B cell (primary cell): Measurements from ENCODE around the gene DUS2. TPM values are rescaled to one million over a fixed set of nuclear protein-coding genes. Genes with fewer than 3 reads are reported as not detected.

Experiments used
- ATAC-seq: fragments of 200-7000 bp; cut with Tn5 transposase; one replicate; pipeline ENCODE4 v1.10.0; 2021; ENCODE audit warnings: low read depth, mild to moderate bottlenecking, moderate number of reproducible peaks, moderate library complexity
- CTCF ChIA-PET: fragments of 350-600 bp; sonication (Branson Sonifier 250); formaldehyde crosslinking; loops from one replicate; lab custom pipeline; 2021; ENCODE audit warnings: antibody characterized with exemption, inconsistent platforms; lab: Charles Lee
- POLR2A ChIA-PET: fragments of 350-600 bp; sonication (Branson Sonifier 250); formaldehyde crosslinking; loops from one replicate; lab custom pipeline; 2021; ENCODE audit warnings: antibody characterized with exemption; lab: Charles Lee
- DNase-seq: peaks from one replicate; pipeline ENCODE4 v3.0.0; 2013
- H2AFZ ChIP-seq: 2 replicates; pipeline ENCODE4 v1.6.1; 2012; ENCODE audit warnings: mild to moderate bottlenecking, low read depth, low read length; ENCODE audit not compliant: insufficient read depth, poor library complexity, severe bottlenecking
- H3K27ac ChIP-seq, 2 donors: 1 replicate in 1 of 2; 2 replicates in 1 of 2; pipeline ENCODE4 v1.5.1; 2012 to 2013; ENCODE audit warnings: low read length in 2 of 2, mild to moderate bottlenecking in 2 of 2, moderate library complexity in 1 of 2
- H3K27me3 ChIP-seq, 4 experiments: fragments of 200-600 bp in 1 of 4; sonication (generic) in 1 of 4; replicated peaks in 1 of 4; 1 replicate in 2 of 4; 2 replicates in 2 of 4; pipeline versions ENCODE4 v1.6.1 to v1.7.0; 2013 to 2016; ENCODE audit warnings: low read length in 3 of 4, mild to moderate bottlenecking in 2 of 4, mixed read lengths in 1 of 4, moderate library complexity in 1 of 4; ENCODE audit not compliant: insufficient read depth in 4 of 4, control insufficient read depth in 3 of 4; ENCODE audit errors: control extremely low read depth in 1 of 4
- H3K36me3 ChIP-seq, 2 experiments: replicated peaks in 1 of 2; 1 replicate in 1 of 2; 2 replicates in 1 of 2; pipeline versions ENCODE4 v1.6.1 to v1.7.1; 2013; ENCODE audit warnings: low read length in 1 of 2; ENCODE audit not compliant: insufficient read depth in 2 of 2, control insufficient read depth in 1 of 2; ENCODE audit errors: control extremely low read depth in 1 of 2, extremely low read depth in 1 of 2
- H3K4me1 ChIP-seq, 2 donors: fragments of 200-600 bp in 1 of 2; sonication (generic) in 1 of 2; 1 replicate in 1 of 2; 2 replicates in 1 of 2; pipeline versions ENCODE4 v1.5.1 to v1.6.1; 2013 to 2017; ENCODE audit warnings: low read length in 2 of 2; ENCODE audit not compliant: control insufficient read depth in 2 of 2, insufficient read depth in 2 of 2
- H3K4me2 ChIP-seq: replicated peaks from 2 replicates; pipeline ENCODE3; 2012; ENCODE audit warnings: mild to moderate bottlenecking, low read depth, low read length; ENCODE audit not compliant: poor library complexity, severe bottlenecking
- H3K4me3 ChIP-seq, 5 experiments: fragments of 200-600 bp in 1 of 5; sonication (generic) in 1 of 5; 1 replicate in 3 of 5; 2 replicates in 2 of 5; pipeline versions ENCODE4 v1.5.1 to v1.7.0; 2011 to 2016; ENCODE audit warnings: low read length in 4 of 5, mild to moderate bottlenecking in 4 of 5, low read depth in 2 of 5, control low read depth in 1 of 5, moderate library complexity in 1 of 5; ENCODE audit not compliant: insufficient read depth in 1 of 5; ENCODE audit errors: control extremely low read depth in 1 of 5, extremely low read depth in 1 of 5
- H3K79me2 ChIP-seq: fragments of 200-600 bp; sonication (generic); one replicate; pipeline ENCODE4 v1.6.0; 2016; ENCODE audit warnings: low read length; ENCODE audit not compliant: control insufficient read depth, insufficient read depth
- H3K9ac ChIP-seq: fragments of 200-600 bp; sonication (generic); 2 replicates; pipeline ENCODE4 v1.6.1; 2017; ENCODE audit warnings: mild to moderate bottlenecking, low read length, moderate library complexity
- H3K9me3 ChIP-seq, 3 donors: one replicate each; pipeline versions ENCODE4 v1.6.1 to v1.7.1; 2013; ENCODE audit warnings: low read length in 2 of 3; ENCODE audit not compliant: control insufficient read depth in 2 of 3, insufficient read depth in 1 of 3; ENCODE audit errors: control extremely low read depth in 1 of 3
- H4K20me1 ChIP-seq: 2 replicates; pipeline ENCODE4 v1.6.0; 2012; ENCODE audit warnings: mild to moderate bottlenecking, low read length; ENCODE audit not compliant: insufficient read depth, control insufficient read depth, poor library complexity, severe bottlenecking
- H3K27ac Mint-ChIP-seq: one replicate; pipeline ENCODE4 v1.8.0; 2021; ENCODE audit warnings: mixed read lengths
- H3K27me3 Mint-ChIP-seq: one replicate; pipeline ENCODE4 v1.8.0; 2021; ENCODE audit warnings: mixed read lengths
- H3K4me1 Mint-ChIP-seq: one replicate; pipeline ENCODE4 v1.8.0; 2021; ENCODE audit warnings: mixed read lengths
- H3K4me3 Mint-ChIP-seq: one replicate; pipeline ENCODE4 v1.8.0; 2021; ENCODE audit warnings: mixed read lengths
- H3K9me3 Mint-ChIP-seq: one replicate; pipeline ENCODE4 v1.8.0; 2022; ENCODE audit warnings: mixed read lengths; ENCODE audit not compliant: insufficient read depth
- EZH2 ChIP-seq: IDR thresholded peaks from 2 replicates; pipeline ENCODE4 v1.6.1; 2012; ENCODE audit warnings: borderline replicate concordance, low read depth, mild to moderate bottlenecking, moderate library complexity, low read length; ENCODE audit not compliant: insufficient read depth, poor library complexity, severe bottlenecking
- WGBS: methylation state at CpG from one replicate; pipeline ENCODE4 v1.1.5; 2013; ENCODE audit warnings: missing lambda C conversion rate; ENCODE audit not compliant: insufficient coverage; 5-methylcytosine and 5-hydroxymethylcytosine counted together
- intact Hi-C: fragments of 100-400 bp; cut with micrococcal nuclease; formaldehyde crosslinking; loops from one replicate; pipeline ENCODE4 v1.10.0; 2022
- polyA plus RNA-seq: library from polyadenylated mRNA; depleted of rRNA; stranded (reverse); fragments of >200 nt; gene quantifications from 2 replicates; pipeline ENCODE4 v1.2.3, GENCODE V29; 2012
- total RNA-seq, 2 donors: library from RNA; stranded (reverse); fragments of 120-200 nt in 1 of 2; gene quantifications; 1 replicate in 1 of 2; 2 replicates in 1 of 2; pipeline versions ENCODE4 v1.2.3 to v1.2.4, GENCODE V29; 2013 to 2022
- TF ChIP-seq, protein P1 (sequence below): fragments of 200-600 bp; IDR thresholded peaks from one replicate; pipeline ENCODE4 v1.8.0; 2022; ENCODE audit warnings: antibody characterized with exemption, mild to moderate bottlenecking

The DUS2 gene
- total and polyA plus RNA-seq, 2 donors (not counting 1 experiment from before 2014, with no cell fraction given) = 61.1 to 93.0 TPM

DNA sequence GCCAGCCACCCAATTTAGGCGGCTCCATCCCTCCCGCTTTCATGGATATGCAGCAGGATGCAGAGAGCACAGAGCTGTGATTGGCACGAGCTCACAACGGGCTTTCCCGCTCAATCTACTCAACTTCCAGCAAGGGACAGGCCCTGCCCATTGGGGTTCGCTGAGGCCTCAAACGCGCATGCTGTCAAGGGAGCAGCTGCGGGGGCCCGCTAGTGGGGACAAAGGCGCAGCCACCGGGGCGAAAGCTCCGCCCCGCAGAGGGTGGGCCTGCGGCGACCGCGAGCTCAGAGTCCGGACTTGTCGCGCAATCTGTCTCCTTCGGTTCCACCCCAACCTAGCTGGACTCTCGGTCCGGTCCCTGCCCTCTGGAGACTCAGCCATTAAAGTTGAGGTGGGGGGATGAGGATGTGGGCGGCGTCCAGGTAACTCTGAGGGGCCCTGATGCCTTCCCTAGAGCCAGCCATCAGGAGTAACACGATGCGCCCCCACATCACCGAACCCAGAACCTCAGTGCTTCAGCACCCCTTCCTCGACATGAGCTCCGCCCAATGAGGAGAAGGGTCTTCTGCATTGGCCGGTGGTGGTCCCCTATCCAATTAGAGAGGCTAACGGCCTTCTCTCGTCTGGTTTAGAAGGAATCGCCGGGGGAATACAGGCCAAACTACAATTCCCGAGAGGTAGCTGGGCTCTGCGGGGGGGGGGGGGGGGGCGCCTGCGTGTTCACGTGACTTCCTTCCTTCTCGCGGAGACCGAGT is 61.6 kb downstream of the DUS2 start:
- ChIA-PET POLR2A (interaction anchor here (0.6 to 5.0 kb wide), 14 partner anchors 8 to 604 kb away, joined by 3 to 82 read pairs (median 4); partner anchors contain the start of genes ATP6V0D1, CTCF, DUS2 and PLA2G15), CTCF (interaction anchor here (0.6 to 11.1 kb wide), 25 partner anchors 10 to 416 kb away, joined by 3 to 242 read pairs (median 5); partner anchors contain the start of genes DDX28, DUS2, PSMB10 and SLC7A6)
- Histone ChIP-seq H3K4me3 (peak overlapping the region; percentile 75 to 94 (median 90)), H2AFZ (peak overlapping the region; percentile 97), H3K36me3 (peaks cover 0 to 10% of the 10 kb centered on the region in 2 experiments), H3K9me3 (no peaks in the 10 kb centered on the region), H3K79me2 (peaks cover 53% of the 10 kb centered on the region), H3K27me3 (no peaks in the 10 kb centered on the region), H3K9ac (peak overlapping the region; percentile 82), H3K4me2 (peak overlapping the region; percentile 88), H3K4me1 (peaks cover 65 to 74% of the 10 kb centered on the region in 2 donors), H4K20me1 (peaks cover 8% of the 10 kb centered on the region), H3K27ac (peak overlapping the region; percentile 81 to 93)
- H3K27ac Mint-ChIP-seq = peak overlapping the region; percentile 96
- H3K27me3 Mint-ChIP-seq = no peaks in the 10 kb centered on the region
- TF ChIP-seq, protein P1, sequence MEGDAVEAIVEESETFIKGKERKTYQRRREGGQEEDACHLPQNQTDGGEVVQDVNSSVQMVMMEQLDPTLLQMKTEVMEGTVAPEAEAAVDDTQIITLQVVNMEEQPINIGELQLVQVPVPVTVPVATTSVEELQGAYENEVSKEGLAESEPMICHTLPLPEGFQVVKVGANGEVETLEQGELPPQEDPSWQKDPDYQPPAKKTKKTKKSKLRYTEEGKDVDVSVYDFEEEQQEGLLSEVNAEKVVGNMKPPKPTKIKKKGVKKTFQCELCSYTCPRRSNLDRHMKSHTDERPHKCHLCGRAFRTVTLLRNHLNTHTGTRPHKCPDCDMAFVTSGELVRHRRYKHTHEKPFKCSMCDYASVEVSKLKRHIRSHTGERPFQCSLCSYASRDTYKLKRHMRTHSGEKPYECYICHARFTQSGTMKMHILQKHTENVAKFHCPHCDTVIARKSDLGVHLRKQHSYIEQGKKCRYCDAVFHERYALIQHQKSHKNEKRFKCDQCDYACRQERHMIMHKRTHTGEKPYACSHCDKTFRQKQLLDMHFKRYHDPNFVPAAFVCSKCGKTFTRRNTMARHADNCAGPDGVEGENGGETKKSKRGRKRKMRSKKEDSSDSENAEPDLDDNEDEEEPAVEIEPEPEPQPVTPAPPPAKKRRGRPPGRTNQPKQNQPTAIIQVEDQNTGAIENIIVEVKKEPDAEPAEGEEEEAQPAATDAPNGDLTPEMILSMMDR = peak; percentile 29
- no peak for TF ChIP-seq EZH2
- ATAC-seq (peak; percentile 67), DNase-seq (peak; percentile 94)
- H3K4me1 Mint-ChIP-seq = peaks cover 72% of the 10 kb centered on the region
- intact Hi-C loops = loop anchor here (1.0 to 10.0 kb wide), 10 partner anchors 9 to 603 kb away; partner anchors contain the start of genes ATP6V0D1, DDX28, DUS2 and GFOD2
- WGBS = 2% methylated on average over 23 of the region's 45 CpGs
- H3K9me3 Mint-ChIP-seq = no peaks in the 10 kb centered on the region
- H3K4me3 Mint-ChIP-seq = peak overlapping the region; percentile 86
